ENCODE measurements around the gene CYB561.

Gene CYB561

DNA sequence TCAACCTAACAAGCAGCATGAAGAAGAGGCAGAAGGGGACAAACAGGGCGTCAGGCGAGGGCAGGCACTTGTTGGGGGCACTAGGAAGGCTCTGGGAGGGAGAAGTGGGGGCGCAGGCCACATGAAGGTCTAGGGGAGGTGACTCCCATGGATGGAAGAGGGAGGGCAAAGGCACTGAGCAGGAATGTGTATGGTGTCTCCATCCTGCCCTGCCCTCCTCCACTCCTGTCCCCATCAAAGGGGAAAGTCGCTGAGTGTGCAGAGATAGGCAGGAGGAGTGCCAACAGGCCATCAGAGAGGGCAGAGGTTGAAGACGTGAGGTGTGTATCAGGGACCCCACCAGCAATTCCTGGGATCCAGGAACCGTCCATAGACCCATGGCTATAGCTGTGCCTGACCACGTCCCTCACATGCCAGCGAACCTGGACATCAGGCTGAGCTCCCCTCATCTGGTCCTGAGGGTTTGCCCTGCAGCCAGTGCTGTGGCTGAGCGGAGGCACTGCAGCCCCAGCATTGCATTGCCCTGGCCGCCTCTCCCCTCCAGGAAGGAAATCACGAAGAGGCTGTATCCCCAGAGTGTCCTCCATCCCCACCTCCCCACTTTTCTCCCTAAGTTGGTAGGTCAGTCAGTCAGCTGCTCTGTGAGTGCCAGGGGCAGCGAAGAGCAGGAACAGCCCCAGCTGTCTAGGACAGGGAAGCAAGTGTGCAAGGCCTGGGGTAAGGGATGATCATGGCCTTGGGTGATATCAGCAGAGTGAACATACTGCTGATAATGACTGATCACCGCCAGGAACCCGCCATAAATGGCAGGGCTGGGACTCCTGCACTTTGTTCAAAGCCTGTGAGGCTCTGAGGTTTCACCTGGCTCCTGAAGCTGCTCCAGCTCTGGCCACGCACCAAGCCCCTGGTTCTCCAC lies 6.2 kb upstream of the CYB561 start:
- in situ Hi-C loops (cut with MboI; ENCODE audit: low sequenced_read_pairs), result no loop called here
- H3K9me3 ChIP-seq, result no peaks in the 10 kb centered on the region
- H3K4me3 ChIP-seq, result no peak overlapping the region
- H3K27me3 ChIP-seq (ENCODE audit: low read depth), result no peaks in the 10 kb centered on the region
- peaks cover under 1% of the 10 kb centered on the region; the same call in 1 of the 2 replicates for H3K4me1 ChIP-seq
- DNase-seq (ENCODE audit: low spot score in 2 of 2), result no peak
- H3K36me3 ChIP-seq (replicated peaks), result no peaks in the 10 kb centered on the region

DNA sequence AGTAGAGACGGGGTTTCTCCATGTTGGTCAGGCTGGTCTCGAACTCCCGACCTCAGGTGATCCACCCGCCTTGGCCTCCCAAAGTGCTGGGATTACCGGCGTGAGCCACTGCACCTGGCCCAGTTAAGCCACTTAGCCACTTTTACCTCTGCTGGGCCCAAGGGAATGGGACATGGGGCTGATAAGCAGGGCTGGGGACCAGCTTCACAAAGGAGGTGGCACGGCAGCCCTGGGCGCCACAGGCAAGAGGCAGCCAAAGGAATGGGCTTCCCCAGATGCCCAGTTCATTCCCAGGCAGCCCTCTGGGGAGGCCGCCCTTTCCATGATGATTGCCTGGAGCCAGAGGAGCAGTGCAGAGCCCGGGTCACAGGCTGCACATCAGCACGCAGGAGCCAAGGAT lies 5.0 kb upstream of the CYB561 start:
- Histone ChIP-seq H3K27me3 (ENCODE audit: low read depth) (no peaks in the 10 kb centered on the region), H3K4me3 (no peak overlapping the region), H3K36me3 (replicated peaks) (no peaks in the 10 kb centered on the region), H3K4me1 (peaks cover 12% of the 10 kb centered on the region), H3K9me3 (no peaks in the 10 kb centered on the region)
- DNase-seq (ENCODE audit: low spot score in 2 of 2), result no peak
- in situ Hi-C loops (cut with MboI; ENCODE audit: low sequenced_read_pairs), result no loop called here

DNA sequence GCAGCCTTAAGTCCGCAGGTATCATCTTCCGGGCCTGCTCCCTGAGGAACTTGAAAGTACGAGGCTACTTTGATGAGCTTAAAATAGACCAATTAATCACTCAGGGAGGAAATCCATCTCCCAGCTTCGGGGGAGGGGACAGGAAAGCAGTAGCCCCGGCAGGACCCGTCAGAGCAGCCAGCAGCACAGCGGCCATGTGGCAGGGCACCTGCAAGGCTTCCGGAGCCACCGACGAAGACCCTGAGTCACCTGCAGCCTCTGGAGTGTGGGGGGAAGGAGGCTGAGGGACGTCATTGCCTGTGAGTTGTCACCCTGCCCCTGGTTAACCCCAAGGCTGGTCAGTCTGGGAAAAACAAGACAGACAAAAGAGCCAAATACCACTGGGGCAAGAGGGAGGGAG lies 4.4 kb upstream of the CYB561 start:
- no peak for DNase-seq (ENCODE audit: low spot score in 2 of 2)
- H3K27me3 ChIP-seq (ENCODE audit: low read depth), result no peaks in the 10 kb centered on the region
- no peaks in the 10 kb centered on the region for H3K36me3 ChIP-seq (replicated peaks)
- no peaks in the 10 kb centered on the region for H3K9me3 ChIP-seq
- no peak overlapping the region for H3K4me3 ChIP-seq
- in situ Hi-C loops (cut with MboI; ENCODE audit: low sequenced_read_pairs), result no loop called here
- H3K4me1 ChIP-seq, result peaks cover 15% of the 10 kb centered on the region

DNA sequence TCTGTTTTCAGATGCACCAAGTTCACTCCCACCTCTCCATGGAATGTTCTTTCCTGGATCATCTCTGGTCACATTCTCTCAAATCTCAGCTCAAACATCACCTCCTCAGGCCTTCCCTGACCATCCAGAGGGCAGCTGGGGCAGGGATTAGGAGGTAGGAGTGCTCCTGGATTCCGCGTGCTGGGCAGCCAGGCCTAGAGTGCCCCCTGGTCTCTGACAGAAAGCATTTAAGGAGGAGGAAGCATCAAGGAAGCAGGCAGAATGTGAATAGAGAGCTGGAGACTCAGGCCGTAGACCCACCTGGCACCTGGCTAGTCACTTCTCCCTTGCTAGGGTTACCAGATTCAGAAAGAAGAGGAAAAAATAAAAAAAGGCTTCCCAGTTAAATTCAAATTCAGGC lies 2.5 kb upstream of the CYB561 start:
- Histone ChIP-seq H3K9me3 (no peaks in the 10 kb centered on the region), H3K27me3 (ENCODE audit: low read depth) (no peaks in the 10 kb centered on the region), H3K4me1 (peaks cover 17% of the 10 kb centered on the region), H3K4me3 (no peak overlapping the region), H3K36me3 (replicated peaks) (no peaks in the 10 kb centered on the region)
- in situ Hi-C loops (cut with MboI; ENCODE audit: low sequenced_read_pairs), result no loop called here
- DNase-seq (ENCODE audit: low spot score in 2 of 2), result no peak

DNA sequence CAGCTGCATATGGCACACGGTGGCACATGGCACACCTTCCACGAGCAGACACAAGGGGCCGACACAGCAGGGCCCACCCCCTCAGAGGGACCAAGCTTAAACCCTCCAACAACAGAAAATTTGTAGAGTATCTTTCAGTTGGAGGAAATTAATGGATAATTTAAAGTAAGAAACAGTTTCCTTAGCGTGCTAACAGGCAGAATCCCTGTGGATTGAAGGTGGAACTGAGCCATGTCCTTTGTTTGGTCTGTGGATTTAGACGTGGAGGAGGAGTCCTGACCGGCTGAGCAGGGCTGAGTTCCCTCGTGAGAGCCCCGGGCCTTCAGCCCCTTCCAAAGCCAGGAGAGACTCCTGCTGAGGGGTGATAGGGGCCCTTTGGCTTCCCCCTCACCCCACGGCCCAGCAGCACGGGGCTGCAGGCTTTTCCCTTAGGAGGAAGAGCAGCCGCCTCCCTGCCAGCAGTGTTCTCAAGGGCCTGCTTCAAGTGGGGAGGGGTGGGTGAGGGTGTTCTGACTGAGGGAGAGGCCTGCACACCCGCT lies 1.4 kb upstream of the CYB561 start:
- peaks cover 17% of the 10 kb centered on the region for H3K4me1 ChIP-seq
- H3K4me3 ChIP-seq, result no peak overlapping the region

DNA sequence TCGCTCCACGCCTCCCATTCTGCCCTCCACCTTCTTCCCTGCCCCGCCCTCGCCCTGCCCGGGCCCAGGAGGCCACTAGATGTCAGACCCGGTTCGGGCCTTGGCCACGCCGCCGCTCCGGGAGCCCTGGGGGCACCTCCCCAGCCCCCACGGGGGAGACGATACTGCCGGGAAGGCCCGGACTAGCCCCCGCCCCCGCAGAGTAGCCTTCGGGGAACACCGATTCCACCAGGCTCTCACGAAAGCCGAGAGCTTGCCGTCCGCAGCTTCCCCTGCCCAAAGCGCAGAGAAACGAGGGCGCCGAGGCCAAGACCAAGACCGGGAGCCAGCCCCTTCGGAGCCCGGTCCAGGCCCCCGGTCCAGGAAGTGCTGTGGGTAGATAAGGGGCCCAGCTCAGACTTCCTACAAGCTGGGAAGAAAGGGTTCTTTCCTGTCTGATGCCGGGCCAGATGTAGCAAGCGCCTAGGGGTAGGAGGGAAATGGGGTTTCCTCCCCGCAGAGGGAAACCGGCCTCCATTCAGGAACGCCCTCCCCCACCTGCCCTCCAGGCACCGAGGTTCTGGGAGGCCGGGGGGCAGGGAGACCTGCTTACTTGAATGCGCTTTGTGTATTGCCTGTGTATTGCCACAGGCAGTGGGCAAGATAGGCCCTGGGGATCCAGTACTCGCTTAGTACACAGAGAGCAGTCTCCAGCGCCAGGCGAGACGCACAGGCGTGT lies 806 bp upstream of the CYB561 start:
- DNase-seq (ENCODE audit: low spot score in 2 of 2), result peak in 1 of 2 experiments; percentile 64
- H3K27me3 ChIP-seq (ENCODE audit: low read depth), result no peaks in the 10 kb centered on the region
- peak overlapping the region; percentile 36 for H3K4me3 ChIP-seq
- peaks cover 17% of the 10 kb centered on the region for H3K4me1 ChIP-seq
- no peaks in the 10 kb centered on the region for H3K9me3 ChIP-seq
- no peaks in the 10 kb centered on the region for H3K36me3 ChIP-seq (replicated peaks)
- in situ Hi-C loops (cut with MboI; ENCODE audit: low sequenced_read_pairs), result no loop called here

More for the DNA sequence above, 1.4 kb upstream of the CYB561 start:
- in situ Hi-C loops (cut with MboI; ENCODE audit: low sequenced_read_pairs), result no loop called here
- DNase-seq (ENCODE audit: low spot score in 2 of 2), result no peak
- H3K36me3 ChIP-seq (replicated peaks), result no peaks in the 10 kb centered on the region
- H3K27me3 ChIP-seq (ENCODE audit: low read depth), result no peaks in the 10 kb centered on the region
- H3K9me3 ChIP-seq, result no peaks in the 10 kb centered on the region

DNA sequence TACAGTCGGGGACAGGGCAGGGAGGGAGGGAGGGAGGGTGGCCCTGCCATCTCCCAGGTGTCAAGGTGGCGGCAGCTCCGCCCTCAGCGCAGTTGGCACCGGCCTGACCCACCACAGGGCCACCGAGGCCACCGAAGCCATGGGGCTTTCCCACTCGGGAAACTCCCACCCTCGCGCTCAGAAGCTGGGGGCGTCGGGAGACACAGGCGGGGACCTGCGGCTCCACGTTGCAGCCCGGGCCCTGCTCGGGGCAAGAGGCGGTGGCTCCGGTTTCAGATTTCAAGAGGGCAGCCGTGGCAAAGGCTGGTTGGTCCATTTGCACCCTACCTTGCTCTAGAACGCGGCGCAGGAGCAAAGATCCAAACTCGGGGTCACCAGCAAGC lies 544 bp downstream of the CYB561 start:
- Histone ChIP-seq H3K9me3 (no peaks in the 10 kb centered on the region), H3K27me3 (ENCODE audit: low read depth) (no peaks in the 10 kb centered on the region), H3K36me3 (replicated peaks) (no peaks in the 10 kb centered on the region), H3K4me1 (peaks cover 17% of the 10 kb centered on the region), H3K4me3 (peak overlapping the region; percentile 36)
- in situ Hi-C loops (cut with MboI; ENCODE audit: low sequenced_read_pairs), result no loop called here
- no peak for DNase-seq (ENCODE audit: low spot score in 2 of 2)

DNA sequence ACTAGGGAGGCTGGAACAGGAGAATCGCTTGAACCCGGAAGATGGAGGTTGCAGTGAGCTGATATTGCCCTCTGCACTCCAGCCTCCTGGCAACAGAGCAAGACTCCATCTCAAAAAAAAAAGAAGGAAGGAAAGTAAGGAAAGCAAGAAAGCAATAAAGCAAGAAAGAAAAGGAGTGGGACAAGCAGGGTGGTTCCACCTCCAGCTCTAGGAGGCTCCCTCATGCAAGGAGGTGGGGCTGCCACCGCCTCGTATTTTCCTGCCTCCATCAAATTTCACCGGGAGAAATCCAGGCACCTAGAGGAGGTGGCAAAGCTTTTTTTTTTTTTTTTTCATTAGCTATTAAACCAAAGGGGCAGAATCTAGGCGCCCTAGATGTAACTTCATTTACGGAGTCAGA lies 1.0 kb downstream of the CYB561 start:
- in situ Hi-C loops (cut with MboI; ENCODE audit: low sequenced_read_pairs), result no loop called here
- no peak for DNase-seq (ENCODE audit: low spot score in 2 of 2)
- peak overlapping the region; percentile 36 for H3K4me3 ChIP-seq
- no peaks in the 10 kb centered on the region for H3K27me3 ChIP-seq (ENCODE audit: low read depth)
- H3K4me1 ChIP-seq, result peaks cover 17% of the 10 kb centered on the region
- H3K36me3 ChIP-seq (replicated peaks), result no peaks in the 10 kb centered on the region
- H3K9me3 ChIP-seq, result no peaks in the 10 kb centered on the region

DNA sequence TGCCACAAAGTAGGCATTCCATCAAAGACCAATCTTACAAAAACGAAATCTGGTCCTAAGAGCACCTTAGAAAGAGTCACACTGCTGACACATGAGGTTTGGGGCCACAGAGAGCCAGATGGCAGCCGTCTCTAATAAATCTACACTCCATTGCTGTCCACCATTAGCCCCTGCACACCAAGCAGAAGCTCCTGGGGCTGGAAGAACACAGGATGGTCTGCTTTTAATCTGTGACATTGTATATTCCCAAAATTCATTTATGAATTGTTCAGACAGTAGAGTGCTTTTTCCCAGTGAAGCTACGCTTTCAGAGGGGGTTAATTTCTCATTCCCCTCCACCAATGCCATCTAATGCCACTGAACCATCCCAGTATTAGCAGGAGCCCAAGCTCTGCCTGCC lies 1.6 kb downstream of the CYB561 start:
- Histone ChIP-seq H3K4me1 (peaks cover 17% of the 10 kb centered on the region), H3K36me3 (replicated peaks) (no peaks in the 10 kb centered on the region), H3K9me3 (no peaks in the 10 kb centered on the region), H3K4me3 (no peak overlapping the region), H3K27me3 (ENCODE audit: low read depth) (no peaks in the 10 kb centered on the region)
- in situ Hi-C loops (cut with MboI; ENCODE audit: low sequenced_read_pairs), result no loop called here
- no peak for DNase-seq (ENCODE audit: low spot score in 2 of 2)

DNA sequence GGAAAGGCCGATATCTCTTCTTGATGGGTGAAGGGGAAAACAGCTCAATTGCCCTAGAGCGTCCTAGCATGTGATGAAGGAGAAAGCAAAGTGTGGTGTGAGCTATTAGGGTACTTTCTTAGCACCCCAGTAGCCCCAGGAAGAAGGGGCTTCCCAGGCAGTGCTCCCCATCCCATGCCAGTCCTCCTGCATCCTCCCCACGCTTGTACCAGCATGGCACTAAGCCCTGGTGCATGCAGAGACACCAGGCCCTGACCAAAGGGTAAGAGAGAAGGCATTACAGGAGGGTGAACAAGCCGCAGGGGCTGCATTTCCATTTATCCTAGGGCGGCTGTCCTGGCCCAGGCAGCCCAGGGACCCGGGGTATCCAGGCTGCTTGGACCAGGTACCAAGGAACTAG lies 3.1 kb downstream of the CYB561 start:
- no peak for DNase-seq (ENCODE audit: low spot score in 2 of 2)
- no peak overlapping the region for H3K4me3 ChIP-seq
- in situ Hi-C loops (cut with MboI; ENCODE audit: low sequenced_read_pairs), result no loop called here
- H3K27me3 ChIP-seq (ENCODE audit: low read depth), result no peaks in the 10 kb centered on the region
- no peaks in the 10 kb centered on the region for H3K9me3 ChIP-seq
- H3K4me1 ChIP-seq, result peaks cover 17% of the 10 kb centered on the region
- no peaks in the 10 kb centered on the region for H3K36me3 ChIP-seq (replicated peaks)

DNA sequence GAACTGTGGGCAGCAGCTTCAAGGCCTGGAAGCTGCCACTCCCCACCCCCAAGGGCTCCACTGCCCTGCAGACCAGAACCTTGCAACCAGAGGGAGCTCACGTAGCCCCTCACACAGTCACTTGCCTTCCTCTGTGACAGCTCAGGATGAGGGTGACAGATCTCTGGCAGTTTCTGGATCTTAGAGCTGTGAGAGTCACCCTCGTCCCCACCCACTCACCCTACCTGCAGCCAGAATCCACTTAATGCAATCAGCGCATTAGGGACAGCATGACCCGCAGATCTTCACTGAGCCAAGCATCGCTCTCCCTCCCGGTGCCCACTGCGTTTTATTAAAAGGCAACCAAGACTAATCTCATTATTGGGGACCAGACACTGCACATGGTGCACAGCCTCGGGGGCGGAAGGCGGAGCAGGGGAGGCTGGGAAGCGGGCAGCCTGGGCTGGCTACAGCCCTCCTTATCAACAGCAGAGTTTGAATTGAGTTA lies 3.5 kb downstream of the CYB561 start:
- peak in 1 of 2 experiments; percentile 40 for DNase-seq (ENCODE audit: low spot score in 2 of 2)
- in situ Hi-C loops (cut with MboI; ENCODE audit: low sequenced_read_pairs), result no loop called here
- no peak overlapping the region for H3K4me3 ChIP-seq
- no peaks in the 10 kb centered on the region for H3K9me3 ChIP-seq
- peaks cover 17% of the 10 kb centered on the region for H3K4me1 ChIP-seq
- H3K27me3 ChIP-seq (ENCODE audit: low read depth), result no peaks in the 10 kb centered on the region
- H3K36me3 ChIP-seq (replicated peaks), result no peaks in the 10 kb centered on the region

DNA sequence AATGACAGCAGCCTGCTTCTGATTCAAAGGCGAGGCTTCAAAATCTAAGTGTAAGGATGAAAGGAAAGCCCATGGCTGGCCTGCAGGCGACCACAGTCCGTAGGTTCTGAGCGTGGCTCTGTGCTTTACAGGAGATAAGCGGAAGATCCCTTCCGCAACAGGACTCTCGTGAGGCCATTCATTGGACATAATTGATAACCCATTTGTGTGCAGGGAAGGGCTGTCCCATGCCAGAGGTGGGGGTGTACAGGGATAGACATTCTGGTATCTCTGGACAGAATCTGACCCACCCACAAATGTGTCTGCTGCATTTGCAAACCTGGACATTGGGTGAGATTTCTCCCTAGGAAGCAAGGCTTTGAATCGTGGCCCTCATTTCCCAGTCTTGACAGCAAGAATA lies 4.0 kb downstream of the CYB561 start:
- Histone ChIP-seq H3K4me3 (no peak overlapping the region), H3K4me1 (peaks cover 14% of the 10 kb centered on the region), H3K36me3 (replicated peaks) (no peaks in the 10 kb centered on the region), H3K27me3 (ENCODE audit: low read depth) (no peaks in the 10 kb centered on the region), H3K9me3 (no peaks in the 10 kb centered on the region)
- in situ Hi-C loops (cut with MboI; ENCODE audit: low sequenced_read_pairs), result no loop called here
- DNase-seq (ENCODE audit: low spot score in 2 of 2), result no peak

DNA sequence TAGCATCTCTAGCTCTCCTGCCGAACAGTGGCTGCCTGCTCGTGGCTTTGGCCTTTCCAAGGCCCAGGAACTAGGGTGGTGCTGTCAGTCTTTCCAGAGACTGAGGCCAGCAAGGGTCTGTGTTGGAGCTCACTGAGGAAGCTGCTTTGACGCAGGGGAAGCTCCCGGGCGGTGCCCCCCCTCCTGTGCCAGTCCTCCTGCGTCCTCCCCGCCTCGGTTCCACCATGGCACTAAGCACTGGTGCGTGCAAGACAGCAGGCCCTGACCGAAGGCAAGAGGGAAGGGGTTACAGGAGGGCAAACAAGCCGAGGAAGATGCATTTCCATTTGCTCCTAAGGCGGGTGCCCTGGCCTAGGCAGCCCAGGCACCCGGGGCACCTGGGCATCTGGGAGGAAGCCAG lies 4.5 kb downstream of the CYB561 start:
- in situ Hi-C loops (cut with MboI; ENCODE audit: low sequenced_read_pairs), result no loop called here

More for the DNA sequence above, 4.5 kb downstream of the CYB561 start:
- H3K4me1 ChIP-seq, result peaks cover 10% of the 10 kb centered on the region
- H3K4me3 ChIP-seq, result no peak overlapping the region
- no peak for DNase-seq (ENCODE audit: low spot score in 2 of 2)
- no peaks in the 10 kb centered on the region for H3K27me3 ChIP-seq (ENCODE audit: low read depth)
- H3K36me3 ChIP-seq (replicated peaks), result no peaks in the 10 kb centered on the region
- H3K9me3 ChIP-seq, result no peaks in the 10 kb centered on the region

Measured in HAP-1 (cell line).